Endodermal cell (in vitro differentiated cells): Measurements from ENCODE around the gene SORD. TPM values are rescaled to one million over a fixed set of nuclear protein-coding genes. Genes with fewer than 3 reads are reported as not detected.

Experiments used
- DNase-seq: peaks from one replicate; pipeline ENCODE4 v3.0.0-alpha.2; 2017
- H3K27ac ChIP-seq: 2 replicates; pipeline ENCODE4 v1.5.1; 2013; ENCODE audit warnings: mild to moderate bottlenecking, low read depth, low read length, moderate library complexity
- H3K27me3 ChIP-seq: 2 replicates; pipeline ENCODE4 v1.6.1; 2013; ENCODE audit warnings: mild to moderate bottlenecking, low read length, moderate library complexity; ENCODE audit not compliant: insufficient read depth, control insufficient read depth, poor library complexity, severe bottlenecking
- H3K36me3 ChIP-seq: 2 replicates; pipeline ENCODE4 v1.7.0; 2013; ENCODE audit warnings: mild to moderate bottlenecking, low read length, moderate library complexity; ENCODE audit not compliant: control insufficient read depth, insufficient read depth
- H3K4me1 ChIP-seq: one replicate; pipeline ENCODE4 v1.7.0; 2013; ENCODE audit warnings: low read length; ENCODE audit not compliant: control insufficient read depth, insufficient read depth
- H3K4me3 ChIP-seq: 2 replicates; pipeline ENCODE4 v1.5.1; 2013; ENCODE audit warnings: mild to moderate bottlenecking, low read length, moderate library complexity
- H3K9ac ChIP-seq: 2 replicates; pipeline ENCODE4 v1.6.1; 2013; ENCODE audit warnings: mild to moderate bottlenecking, low read length, moderate library complexity; ENCODE audit not compliant: poor library complexity, severe bottlenecking; ENCODE audit errors: extremely low read depth
- H3K9me3 ChIP-seq: 2 replicates; pipeline ENCODE4 v1.6.1; 2013; ENCODE audit warnings: mild to moderate bottlenecking, low read length, moderate library complexity; ENCODE audit not compliant: control insufficient read depth
- H3K27ac Mint-ChIP-seq: 2 replicates; pipeline ENCODE4 v1.8.0; 2020; ENCODE audit warnings: mixed read lengths
- H3K27me3 Mint-ChIP-seq: 2 replicates; pipeline ENCODE4 v1.8.0; 2021; ENCODE audit warnings: mild to moderate bottlenecking, mixed read lengths; ENCODE audit not compliant: insufficient read depth
- H3K36me3 Mint-ChIP-seq: 2 replicates; pipeline ENCODE4 v1.8.0; 2020; ENCODE audit warnings: low read depth, mixed read lengths
- H3K4me1 Mint-ChIP-seq: 2 replicates; pipeline ENCODE4 v1.8.0; 2020; ENCODE audit warnings: mixed read lengths
- H3K4me3 Mint-ChIP-seq: 2 replicates; pipeline ENCODE4 v1.8.0; 2020; ENCODE audit warnings: mild to moderate bottlenecking, moderate library complexity, mixed read lengths
- H3K9me3 Mint-ChIP-seq: 2 replicates; pipeline ENCODE4 v1.8.0; 2020; ENCODE audit warnings: mild to moderate bottlenecking, mixed read lengths
- CTCF ChIP-seq: fragments of 200-600 bp; sonication (generic); conservative IDR thresholded peaks from 2 replicates; pipeline ENCODE4 v1.5.0; 2021; ENCODE audit warnings: antibody characterized with exemption, mild to moderate bottlenecking
- WGBS, 2 experiments: methylation state at CpG; one replicate each; pipeline versions ENCODE4 v1.1.5 to v1.1.7; 2013; ENCODE audit warnings: missing lambda C conversion rate in 2 of 2, mixed read lengths in 1 of 2; ENCODE audit not compliant: insufficient coverage in 1 of 2, insufficient read length in 1 of 2; 5-methylcytosine and 5-hydroxymethylcytosine counted together
- total RNA-seq, 2 donors: library from RNA; stranded (reverse); fragmentation: NEBNext Ultra II Directional in 1 of 2; extraction: Animal tissue kit (Norgen Biotek cat#: 25700) in 1 of 2; gene quantifications; 2 replicates in 1 of 2; 3 replicates in 1 of 2; pipeline ENCODE4 v1.2.1, GENCODE V29; 2021

Gene SORD
- total RNA-seq, 2 donors from 2014 or later: 28.7 to 40.3 TPM

GRCh38 chr15:45089712-45090373 lies 66.8 kb downstream of the SORD start:
- H3K4me1 Mint-ChIP-seq: peaks cover 10% of the 10 kb centered on the region
- 73 to 75% methylated on average over 1 to 3 of the region's 3 CpGs for WGBS, 2 experiments
- Histone ChIP-seq H3K9ac (no peak overlapping the region), H3K4me3 (no peak overlapping the region), H3K27ac (no peak overlapping the region), H3K27me3 (peaks cover 81% of the 10 kb centered on the region), H3K4me1 (peaks cover 8% of the 10 kb centered on the region), H3K36me3 (no peaks in the 10 kb centered on the region), H3K9me3 (no peaks in the 10 kb centered on the region)
- peaks cover 67% of the 10 kb centered on the region for H3K27me3 Mint-ChIP-seq
- no peaks in the 10 kb centered on the region for H3K36me3 Mint-ChIP-seq
- no peaks in the 10 kb centered on the region for H3K9me3 Mint-ChIP-seq
- H3K4me3 Mint-ChIP-seq: no peak overlapping the region
- DNase-seq: no peak
- H3K27ac Mint-ChIP-seq: no peak overlapping the region
- TF ChIP-seq CTCF: no peak

GRCh38 chr15:45091161-45091560 lies 68.2 kb downstream of the SORD start:
- H3K9me3 ChIP-seq: no peaks in the 10 kb centered on the region
- no peak for TF ChIP-seq CTCF
- peaks cover 73% of the 10 kb centered on the region for H3K27me3 Mint-ChIP-seq
- H3K4me3 Mint-ChIP-seq: no peak overlapping the region
- H3K27ac Mint-ChIP-seq: no peak overlapping the region
- no peaks in the 10 kb centered on the region for H3K36me3 Mint-ChIP-seq
- H3K4me1 ChIP-seq: peaks cover 8% of the 10 kb centered on the region
- H3K4me3 ChIP-seq: no peak overlapping the region
- H3K4me1 Mint-ChIP-seq: peaks cover 10% of the 10 kb centered on the region
- no peak for DNase-seq
- no peaks in the 10 kb centered on the region for H3K9me3 Mint-ChIP-seq
- WGBS, 2 experiments: 70 to 73% methylated on average over 7 of the region's 7 CpGs
- H3K36me3 ChIP-seq: no peaks in the 10 kb centered on the region
- peaks cover 94% of the 10 kb centered on the region for H3K27me3 ChIP-seq
- H3K27ac ChIP-seq: no peak overlapping the region
- H3K9ac ChIP-seq: no peak overlapping the region

- no peak overlapping the region for H3K27ac Mint-ChIP-seq
- H3K9me3 Mint-ChIP-seq: no peaks in the 10 kb centered on the region
- no peak for DNase-seq
Observed at GRCh38 chr15:45091576-45091975, 68.6 kb downstream of the SORD start.

More at GRCh38 chr15:45091576-45091975, 68.6 kb downstream of the SORD start:
- Histone ChIP-seq H3K9ac (no peak overlapping the region), H3K36me3 (no peaks in the 10 kb centered on the region), H3K27me3 (peaks cover 94% of the 10 kb centered on the region), H3K4me3 (no peak overlapping the region), H3K4me1 (peaks cover 8% of the 10 kb centered on the region), H3K27ac (no peak overlapping the region), H3K9me3 (no peaks in the 10 kb centered on the region)
- Mint-ChIP-seq H3K36me3 (no peaks in the 10 kb centered on the region), H3K27me3 (peaks cover 74% of the 10 kb centered on the region), H3K4me1 (peaks cover 10% of the 10 kb centered on the region), H3K4me3 (no peak overlapping the region)
- TF ChIP-seq CTCF: no peak
- 87 to 91% methylated on average over 2 of the region's 2 CpGs for WGBS, 2 experiments
